Spleen (tissue), 7 donors: ENCODE measurements around the gene PRDM5.

ENCODE experiments used
- CTCF ChIP-seq, 11 experiments: fragments of 200-600 bp in 7 of 11; fragments of 450-650 bp in 4 of 11; sonication (generic) in 4 of 11; IDR thresholded peaks in 8 of 11; conservative IDR thresholded peaks in 3 of 11; 1 replicate in 7 of 11; 2 replicates in 4 of 11; pipeline versions ENCODE4 v1.4.0 to v1.8.0; 2016 to 2021; ENCODE audit warnings: antibody characterized with exemption in 11 of 11, inconsistent platforms in 4 of 11, mild to moderate bottlenecking in 1 of 11
- POLR2A ChIP-seq, 3 donors: fragments of 450-650 bp; IDR thresholded peaks; one replicate each; pipeline ENCODE4 v1.5.1; 2017; ENCODE audit warnings: antibody characterized with exemption in 3 of 3, mild to moderate bottlenecking in 1 of 3
- POLR2AphosphoS5 ChIP-seq, 3 donors: sonication (generic); formaldehyde crosslinking; IDR thresholded peaks; one replicate each; pipeline ENCODE4 v1.5.1; 2017; ENCODE audit warnings: antibody characterized with exemption in 3 of 3
- donor health status: DM: no; HTN: no; CAD: no; lungs with moderate emphysema.
- donor health status: DM: no; HTN: no; CAD: no.
- donor health status: DM: no; HTN: no; CAD: no.

- no peak for TF ChIP-seq POLR2AphosphoS5 (IDR thresholded peaks at IDR 0.05)
- no peak for TF ChIP-seq CTCF (IDR thresholded peaks at IDR 0.05 in 8 of 11, conservative IDR thresholded peaks at IDR 0.05 in 3 of 11)
- TF ChIP-seq POLR2A (IDR thresholded peaks at IDR 0.05) = no peak
Measured at GRCh38 chr4:120760047-120760446, 162.5 kb downstream of the PRDM5 start.
